Transverse colon (tissue), 4 donors: ENCODE measurements around the gene IVD. TPM values are rescaled to one million over a fixed set of nuclear protein-coding genes. Genes with fewer than 3 reads are reported as not detected.
A peak's percentile ranks its signal among the peaks of the same experiment; 100 is the strongest.

Experiments used
- DNase-seq: peaks from one replicate; pipeline ENCODE4 v3.0.0-alpha.2; 2019
- H3K27ac ChIP-seq, 4 donors: fragments of 200-600 bp; sonication (generic); 2 replicates each; pipeline ENCODE4 v1.5.1; 2016 to 2018; ENCODE audit warnings: inconsistent platforms in 4 of 4
- H3K27me3 ChIP-seq: fragments of 200-600 bp; sonication (generic); 2 replicates; pipeline ENCODE4 v1.5.1; 2017; ENCODE audit warnings: inconsistent platforms
- H3K36me3 ChIP-seq, 4 donors: fragments of 200-600 bp; sonication (generic); 2 replicates each; pipeline ENCODE4 v1.5.1; 2017 to 2019; ENCODE audit warnings: inconsistent platforms in 4 of 4
- H3K4me1 ChIP-seq, 4 donors: fragments of 200-600 bp; sonication (generic); 2 replicates each; pipeline ENCODE4 v1.5.1; 2017 to 2020; ENCODE audit warnings: inconsistent platforms in 4 of 4
- H3K4me3 ChIP-seq, 4 donors: fragments of 200-600 bp; sonication (generic); 1 replicate in 1 of 4; 2 replicates in 3 of 4; pipeline versions ENCODE4 v1.5.1 to v1.6.1; 2017 to 2019; ENCODE audit warnings: inconsistent platforms in 4 of 4
- H3K9me3 ChIP-seq, 2 donors: fragments of 200-600 bp; sonication (generic); 2 replicates each; pipeline ENCODE4 v1.5.1; 2017 to 2019; ENCODE audit warnings: inconsistent platforms in 2 of 2
- EP300 ChIP-seq: sonication (generic); formaldehyde crosslinking; IDR thresholded peaks from one replicate; pipeline ENCODE4 v1.6.1; 2017; ENCODE audit warnings: antibody characterized with exemption, low read depth
- POLR2A ChIP-seq: fragments of 450-650 bp; IDR thresholded peaks from one replicate; pipeline ENCODE4 v1.6.1; 2016; ENCODE audit warnings: antibody characterized with exemption, mild to moderate bottlenecking, moderate library complexity
- POLR2AphosphoS5 ChIP-seq, 3 donors: sonication (generic); formaldehyde crosslinking; IDR thresholded peaks; one replicate each; pipeline ENCODE4 v1.6.1; 2016; ENCODE audit warnings: antibody characterized with exemption in 3 of 3
- WGBS, 2 donors: methylation state at CpG; one replicate each; pipeline ENCODE4 v1.1.5; 2018; ENCODE audit warnings: low coverage in 1 of 2; 5-methylcytosine and 5-hydroxymethylcytosine counted together
- in situ Hi-C, 4 donors: fragments of 200-750 bp; cut with MboI; loops; one replicate each; pipeline versions ENCODE4 v1.15.0 to v1.15.1; 2017; ENCODE audit warnings: low sequenced_read_pairs in 3 of 4, low pct_ligation_motif_present in 1 of 4, low pct_unique_long_range_greater_than_20kb in 1 of 4
- intact Hi-C: fragments of 100-400 bp; cut with DNase I; formaldehyde crosslinking; loops from one replicate; pipeline ENCODE4 v1.15.1; 2023; ENCODE audit warnings: low total_unique reads
- total RNA-seq, 4 donors: library from RNA; depleted of rRNA; stranded (reverse); fragments of >200 nt; gene quantifications; one replicate each; pipeline ENCODE4 v1.1.0, GENCODE V29; 2016
- TF ChIP-seq, protein P1 (sequence below), 5 experiments: fragments of 200-600 bp in 3 of 5; fragments of 450-650 bp in 2 of 5; sonication (generic) in 3 of 5; IDR thresholded peaks; 1 replicate in 2 of 5; 2 replicates in 3 of 5; pipeline ENCODE4 v1.5.1; 2016 to 2017; ENCODE audit warnings: antibody characterized with exemption in 5 of 5, inconsistent platforms in 3 of 5, mild to moderate bottlenecking in 2 of 5, moderate library complexity in 1 of 5

Gene IVD
- total RNA-seq, 4 donors from 2014 or later = 51.4 to 122 (median 58.7) TPM

GRCh38 chr15:40372981-40373380 lies 32.6 kb upstream of the IVD start:
- no peak for DNase-seq
- intact Hi-C loops = no loop called here

DNA sequence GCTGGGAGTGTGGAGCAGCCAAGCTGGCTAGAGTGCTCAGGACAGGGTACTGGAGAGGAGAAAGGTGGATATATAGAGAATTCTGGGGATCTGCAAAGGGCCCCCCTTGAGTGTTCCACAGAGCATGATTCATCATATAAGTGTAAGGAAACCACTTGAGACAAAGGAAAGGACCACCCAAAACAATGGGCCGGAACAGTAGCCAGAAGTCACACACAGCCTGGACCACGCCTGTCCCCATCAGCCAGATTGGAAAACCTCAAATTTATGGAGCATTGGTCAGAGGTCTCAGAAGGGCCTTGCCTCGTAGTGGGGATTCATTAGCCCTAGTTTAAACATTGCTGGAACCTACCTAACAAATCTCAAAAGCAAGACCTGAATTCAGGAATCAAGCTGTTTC lies 28.0 kb upstream of the IVD start:
- WGBS, 2 donors = 88% methylated on average over 3 of the region's 3 CpGs; no CpG with 5 or more reads in 1 of the 2 donors
- TF ChIP-seq EP300 = no peak
- no peak for TF ChIP-seq POLR2A
- TF ChIP-seq, protein P1, sequence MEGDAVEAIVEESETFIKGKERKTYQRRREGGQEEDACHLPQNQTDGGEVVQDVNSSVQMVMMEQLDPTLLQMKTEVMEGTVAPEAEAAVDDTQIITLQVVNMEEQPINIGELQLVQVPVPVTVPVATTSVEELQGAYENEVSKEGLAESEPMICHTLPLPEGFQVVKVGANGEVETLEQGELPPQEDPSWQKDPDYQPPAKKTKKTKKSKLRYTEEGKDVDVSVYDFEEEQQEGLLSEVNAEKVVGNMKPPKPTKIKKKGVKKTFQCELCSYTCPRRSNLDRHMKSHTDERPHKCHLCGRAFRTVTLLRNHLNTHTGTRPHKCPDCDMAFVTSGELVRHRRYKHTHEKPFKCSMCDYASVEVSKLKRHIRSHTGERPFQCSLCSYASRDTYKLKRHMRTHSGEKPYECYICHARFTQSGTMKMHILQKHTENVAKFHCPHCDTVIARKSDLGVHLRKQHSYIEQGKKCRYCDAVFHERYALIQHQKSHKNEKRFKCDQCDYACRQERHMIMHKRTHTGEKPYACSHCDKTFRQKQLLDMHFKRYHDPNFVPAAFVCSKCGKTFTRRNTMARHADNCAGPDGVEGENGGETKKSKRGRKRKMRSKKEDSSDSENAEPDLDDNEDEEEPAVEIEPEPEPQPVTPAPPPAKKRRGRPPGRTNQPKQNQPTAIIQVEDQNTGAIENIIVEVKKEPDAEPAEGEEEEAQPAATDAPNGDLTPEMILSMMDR (IDR thresholded peaks at IDR 0.05) = no peak
- TF ChIP-seq POLR2AphosphoS5 (IDR thresholded peaks at IDR 0.05) = no peak
- Histone ChIP-seq H3K4me3 (no peak overlapping the region), H3K9me3 (no peaks in the 10 kb centered on the region), H3K4me1 (peaks cover 0 to 12% (median 4%) of the 10 kb centered on the region in 4 donors), H3K27ac (no peak overlapping the region), H3K36me3 (no peaks in the 10 kb centered on the region), H3K27me3 (no peaks in the 10 kb centered on the region)
- no peak for DNase-seq
- in situ Hi-C loops = no loop called here
- intact Hi-C loops = no loop called here

More at GRCh38 chr15:40372981-40373380, 32.6 kb upstream of the IVD start:
- in situ Hi-C loops = no loop called here
- H3K36me3 ChIP-seq = no peaks in the 10 kb centered on the region
- H3K4me3 ChIP-seq = no peak overlapping the region
- peaks cover 3 to 4% (median 4%) of the 10 kb centered on the region in 4 donors for H3K4me1 ChIP-seq
- H3K27me3 ChIP-seq = no peaks in the 10 kb centered on the region
- 38 to 41% methylated on average over 2 of the region's 2 CpGs for WGBS, 2 donors
- H3K27ac ChIP-seq = no peak overlapping the region
- TF ChIP-seq EP300 = no peak
- TF ChIP-seq POLR2AphosphoS5 (IDR thresholded peaks at IDR 0.05) = no peak
- TF ChIP-seq POLR2A = no peak
- TF ChIP-seq, protein P1 (IDR thresholded peaks at IDR 0.05) = no peak
- no peaks in the 10 kb centered on the region for H3K9me3 ChIP-seq

GRCh38 chr15:40379374-40379773 lies 26.2 kb upstream of the IVD start:
- TF ChIP-seq EP300 (no peak), POLR2AphosphoS5 (IDR thresholded peaks at IDR 0.05) (no peak)
- Histone ChIP-seq H3K4me3 (no peak overlapping the region), H3K36me3 (no peaks in the 10 kb centered on the region), H3K9me3 (no peaks in the 10 kb centered on the region), H3K4me1 (peaks cover 6 to 24% (median 14%) of the 10 kb centered on the region in 4 donors), H3K27me3 (no peaks in the 10 kb centered on the region), H3K27ac (no peak overlapping the region)
- 86 to 97% methylated on average over 3 to 4 of the region's 4 CpGs for WGBS, 2 donors
- intact Hi-C loops (no loop called here), in situ Hi-C loops (no loop called here)
- DNase-seq = no peak

- peaks cover 6 to 24% (median 14%) of the 10 kb centered on the region in 4 donors for H3K4me1 ChIP-seq
- in situ Hi-C loops = no loop called here
- no peaks in the 10 kb centered on the region for H3K27me3 ChIP-seq
- no peaks in the 10 kb centered on the region for H3K36me3 ChIP-seq
- intact Hi-C loops = no loop called here
- peak; percentile 34 for DNase-seq
- H3K4me3 ChIP-seq = no peak overlapping the region
- 0 to 24% methylated on average over 1 to 4 of the region's 4 CpGs for WGBS, 2 donors
- no peak overlapping the region for H3K27ac ChIP-seq
- TF ChIP-seq POLR2A (no peak), EP300 (no peak), POLR2AphosphoS5 (IDR thresholded peaks at IDR 0.05) (no peak)
- TF ChIP-seq, protein P1 (IDR thresholded peaks at IDR 0.05) = no peak
- no peaks in the 10 kb centered on the region for H3K9me3 ChIP-seq
Measured at GRCh38 chr15:40379853-40380252, 25.7 kb upstream of the IVD start.

- Histone ChIP-seq H3K27ac (no peak overlapping the region), H3K9me3 (no peaks in the 10 kb centered on the region), H3K36me3 (no peaks in the 10 kb centered on the region), H3K4me3 (no peak overlapping the region), H3K4me1 (peaks cover 6 to 24% (median 14%) of the 10 kb centered on the region in 4 donors), H3K27me3 (no peaks in the 10 kb centered on the region)
- WGBS, 2 donors = 95 to 98% methylated on average over 8 to 10 of the region's 10 CpGs
- TF ChIP-seq EP300 = no peak
- TF ChIP-seq POLR2A = no peak
- TF ChIP-seq, protein P1 (IDR thresholded peaks at IDR 0.05) = no peak
- no peak for TF ChIP-seq POLR2AphosphoS5 (IDR thresholded peaks at IDR 0.05)
- intact Hi-C loops = no loop called here
- in situ Hi-C loops = no loop called here
- DNase-seq = no peak
Measured at GRCh38 chr15:40380636-40381035, 25.0 kb upstream of the IVD start.
